Loucy (cell line): Measurements from ENCODE around the gene BCL2L13.

ENCODE experiments used
- H2AFZ ChIP-seq: fragments of 200-600 bp; sonication (generic); 2 replicates; pipeline ENCODE4 v1.6.0; 2016; ENCODE audit warnings: antibody characterized with exemption, mild to moderate bottlenecking, low read length, moderate library complexity
- H3F3A ChIP-seq: fragments of 200-600 bp; 2 replicates; pipeline ENCODE4 v1.6.0; 2016; ENCODE audit warnings: antibody characterized with exemption, low read depth, mild to moderate bottlenecking
- H3K27me3 ChIP-seq: fragments of 200-600 bp; sonication (generic); 2 replicates; pipeline ENCODE4 v1.6.1; 2014; ENCODE audit warnings: low read length, mild to moderate bottlenecking; ENCODE audit not compliant: insufficient read depth, poor library complexity, severe bottlenecking
- H3K36me3 ChIP-seq: fragments of 200-600 bp; sonication (generic); 2 replicates; pipeline ENCODE4 v1.6.1; 2016; ENCODE audit warnings: low read length; ENCODE audit not compliant: insufficient read depth
- H3K4me1 ChIP-seq: fragments of 200-600 bp; sonication (generic); 2 replicates; pipeline ENCODE4 v1.5.1; 2014; ENCODE audit warnings: low read length, mild to moderate bottlenecking; ENCODE audit not compliant: insufficient read depth, poor library complexity, severe bottlenecking
- H3K4me2 ChIP-seq: fragments of 200-600 bp; sonication (generic); 2 replicates; pipeline ENCODE4 v1.6.0; 2014; ENCODE audit warnings: antibody characterized with exemption, low read length, low read depth, mild to moderate bottlenecking; ENCODE audit not compliant: poor library complexity, severe bottlenecking
- H3K4me3 ChIP-seq: fragments of 200-600 bp; sonication (generic); 2 replicates; pipeline ENCODE4 v1.5.1; 2014; ENCODE audit warnings: low read length, mild to moderate bottlenecking, mixed read lengths; ENCODE audit not compliant: poor library complexity, severe bottlenecking
- H3K79me2 ChIP-seq: fragments of 200-600 bp; sonication (generic); 2 replicates; pipeline ENCODE4 v1.6.1; 2014; ENCODE audit warnings: low read length; ENCODE audit not compliant: insufficient read depth
- H3K9ac ChIP-seq: fragments of 200-600 bp; sonication (generic); 2 replicates; pipeline ENCODE4 v1.6.0; 2014; ENCODE audit warnings: mild to moderate bottlenecking, low read depth, low read length, moderate library complexity; ENCODE audit not compliant: poor library complexity, severe bottlenecking
- H3K9me2 ChIP-seq: fragments of 200-600 bp; sonication (generic); replicated peaks from 2 replicates; pipeline ENCODE4 v1.6.1; 2016; ENCODE audit warnings: low read depth, low read length, mixed read lengths
- H3K9me3 ChIP-seq: fragments of 200-600 bp; sonication (generic); 2 replicates; pipeline ENCODE4 v1.6.1; 2014; ENCODE audit warnings: mild to moderate bottlenecking, antibody characterized with exemption, low read length, low read depth; ENCODE audit not compliant: insufficient read depth
- H4K20me1 ChIP-seq: fragments of 200-600 bp; sonication (generic); 2 replicates; pipeline ENCODE4 v1.6.0; 2014; ENCODE audit warnings: antibody characterized with exemption, low read length, mild to moderate bottlenecking; ENCODE audit not compliant: insufficient read depth, poor library complexity, severe bottlenecking
- EZH2phosphoT487 ChIP-seq: fragments of 200-600 bp; IDR thresholded peaks from 2 replicates; pipeline ENCODE4 v1.6.1; 2018; ENCODE audit warnings: antibody characterized with exemption, mild to moderate bottlenecking, moderate library complexity, borderline replicate concordance
- TF ChIP-seq, protein P1 (sequence below): fragments of 200-600 bp; sonication (generic); conservative IDR thresholded peaks from 2 replicates; pipeline ENCODE4 v1.5.1; 2014; ENCODE audit warnings: mild to moderate bottlenecking, antibody characterized with exemption, low read length

The BCL2L13 gene

DNA sequence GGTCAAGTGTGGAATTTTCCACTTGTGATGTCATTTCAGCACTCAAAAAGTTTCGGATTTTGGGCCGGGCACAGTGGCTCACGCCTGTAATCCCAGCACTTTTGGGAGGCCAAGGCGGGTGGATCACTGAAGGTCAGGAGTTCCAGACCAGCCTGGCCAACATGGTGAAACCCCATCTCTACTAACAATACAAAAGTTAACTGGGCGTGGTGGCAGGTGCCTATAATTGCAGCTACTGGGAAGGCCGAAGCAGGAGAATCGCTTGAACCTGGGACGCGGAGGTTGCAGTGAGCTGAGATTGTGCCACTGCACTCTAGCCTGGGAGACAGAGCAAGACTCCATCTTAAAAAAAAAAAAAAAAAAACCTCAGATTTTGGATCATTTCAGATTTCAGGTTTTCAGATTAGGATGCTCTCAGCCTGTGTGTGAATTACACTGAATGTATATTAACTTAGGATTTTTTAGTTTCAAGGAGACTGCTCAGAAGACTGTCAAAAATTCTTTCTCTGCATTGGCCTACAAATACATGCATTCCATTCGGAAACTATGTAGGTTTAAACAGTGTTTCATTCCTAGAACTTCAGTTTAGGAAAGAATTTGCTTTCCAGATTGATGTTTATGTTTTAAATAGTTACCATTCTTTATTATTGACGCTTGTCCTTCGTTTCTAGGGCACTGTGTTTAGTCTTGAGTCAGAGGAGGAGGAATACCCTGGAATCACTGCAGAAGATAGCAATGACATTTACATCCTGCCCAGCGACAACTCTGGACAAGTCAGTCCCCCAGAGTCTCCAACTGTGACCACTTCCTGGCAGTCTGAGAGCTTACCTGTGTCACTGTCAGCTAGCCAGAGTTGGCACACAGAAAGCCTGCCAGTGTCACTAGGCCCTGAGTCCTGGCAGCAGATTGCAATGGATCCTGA is 87.7 kb downstream of the BCL2L13 start:
- Histone ChIP-seq H3K9me2 (no peaks in the 10 kb centered on the region), H3K79me2 (no peaks in the 10 kb centered on the region), H3K4me3 (peak overlapping the region; percentile 30), H3F3A (no peaks in the 10 kb centered on the region), H2AFZ (peak overlapping the region; percentile 24; the same call in 1 of the 2 replicates), H3K27me3 (no peaks in the 10 kb centered on the region), H3K9ac (peak overlapping the region; percentile 37), H3K36me3 (peaks cover 4% of the 10 kb centered on the region; the same call in 1 of the 2 replicates), H3K4me1 (peaks cover 22% of the 10 kb centered on the region), H3K9me3 (no peaks in the 10 kb centered on the region), H3K4me2 (peak overlapping the region; percentile 55), H4K20me1 (no peaks in the 10 kb centered on the region)
- TF ChIP-seq, protein P1, sequence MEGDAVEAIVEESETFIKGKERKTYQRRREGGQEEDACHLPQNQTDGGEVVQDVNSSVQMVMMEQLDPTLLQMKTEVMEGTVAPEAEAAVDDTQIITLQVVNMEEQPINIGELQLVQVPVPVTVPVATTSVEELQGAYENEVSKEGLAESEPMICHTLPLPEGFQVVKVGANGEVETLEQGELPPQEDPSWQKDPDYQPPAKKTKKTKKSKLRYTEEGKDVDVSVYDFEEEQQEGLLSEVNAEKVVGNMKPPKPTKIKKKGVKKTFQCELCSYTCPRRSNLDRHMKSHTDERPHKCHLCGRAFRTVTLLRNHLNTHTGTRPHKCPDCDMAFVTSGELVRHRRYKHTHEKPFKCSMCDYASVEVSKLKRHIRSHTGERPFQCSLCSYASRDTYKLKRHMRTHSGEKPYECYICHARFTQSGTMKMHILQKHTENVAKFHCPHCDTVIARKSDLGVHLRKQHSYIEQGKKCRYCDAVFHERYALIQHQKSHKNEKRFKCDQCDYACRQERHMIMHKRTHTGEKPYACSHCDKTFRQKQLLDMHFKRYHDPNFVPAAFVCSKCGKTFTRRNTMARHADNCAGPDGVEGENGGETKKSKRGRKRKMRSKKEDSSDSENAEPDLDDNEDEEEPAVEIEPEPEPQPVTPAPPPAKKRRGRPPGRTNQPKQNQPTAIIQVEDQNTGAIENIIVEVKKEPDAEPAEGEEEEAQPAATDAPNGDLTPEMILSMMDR, result no peak
- TF ChIP-seq EZH2phosphoT487, result no peak

DNA sequence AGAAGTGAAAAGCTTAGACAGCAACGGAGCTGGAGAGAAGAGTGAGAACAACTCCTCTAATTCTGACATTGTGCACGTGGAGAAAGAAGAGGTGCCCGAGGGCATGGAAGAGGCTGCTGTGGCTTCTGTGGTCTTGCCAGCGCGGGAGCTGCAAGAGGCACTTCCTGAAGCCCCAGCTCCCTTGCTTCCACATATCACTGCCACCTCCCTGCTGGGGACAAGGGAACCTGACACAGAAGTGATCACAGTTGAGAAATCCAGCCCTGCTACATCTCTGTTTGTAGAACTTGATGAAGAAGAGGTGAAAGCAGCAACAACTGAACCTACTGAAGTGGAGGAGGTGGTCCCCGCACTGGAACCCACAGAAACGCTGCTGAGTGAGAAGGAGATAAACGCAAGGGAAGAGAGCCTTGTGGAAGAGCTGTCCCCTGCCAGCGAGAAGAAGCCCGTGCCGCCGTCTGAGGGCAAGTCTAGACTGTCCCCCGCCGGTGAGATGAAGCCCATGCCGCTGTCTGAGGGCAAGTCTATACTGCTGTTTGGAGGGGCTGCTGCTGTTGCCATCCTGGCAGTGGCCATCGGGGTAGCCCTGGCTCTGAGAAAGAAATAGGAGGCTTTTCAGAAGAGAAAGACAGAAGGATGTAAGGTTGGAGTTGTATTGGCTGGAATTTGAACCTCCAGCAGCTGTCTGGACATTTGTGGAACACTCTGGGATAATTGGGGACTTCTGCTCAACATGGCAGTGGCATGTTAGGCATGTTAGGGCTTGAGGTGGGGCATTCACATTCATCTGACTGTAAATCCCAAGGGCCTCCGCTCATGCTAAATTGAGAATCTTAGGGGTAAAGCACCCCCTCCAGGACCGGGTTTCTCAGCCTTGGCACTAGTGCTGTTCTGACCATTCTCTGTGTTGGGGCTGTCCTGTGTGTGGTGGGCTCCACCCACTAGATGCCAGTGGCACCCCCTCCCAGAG is 88.7 kb downstream of the BCL2L13 start:
- no peak for TF ChIP-seq EZH2phosphoT487
- TF ChIP-seq, protein P1, result 0 out of 2 replicates have a peak, but pooled peaks have one; percentile 10
- Histone ChIP-seq H3K27me3 (no peaks in the 10 kb centered on the region), H3K4me2 (peak overlapping the region; percentile 55), H2AFZ (peak overlapping the region; percentile 24; the same call in 1 of the 2 replicates), H3K79me2 (no peaks in the 10 kb centered on the region), H3K36me3 (peaks cover 12% of the 10 kb centered on the region; the same call in 1 of the 2 replicates), H3F3A (no peaks in the 10 kb centered on the region), H3K9me2 (no peaks in the 10 kb centered on the region), H3K4me3 (peak overlapping the region; percentile 30), H4K20me1 (no peaks in the 10 kb centered on the region), H3K9ac (peak overlapping the region; percentile 37), H3K9me3 (no peaks in the 10 kb centered on the region), H3K4me1 (peaks cover 22% of the 10 kb centered on the region)

DNA sequence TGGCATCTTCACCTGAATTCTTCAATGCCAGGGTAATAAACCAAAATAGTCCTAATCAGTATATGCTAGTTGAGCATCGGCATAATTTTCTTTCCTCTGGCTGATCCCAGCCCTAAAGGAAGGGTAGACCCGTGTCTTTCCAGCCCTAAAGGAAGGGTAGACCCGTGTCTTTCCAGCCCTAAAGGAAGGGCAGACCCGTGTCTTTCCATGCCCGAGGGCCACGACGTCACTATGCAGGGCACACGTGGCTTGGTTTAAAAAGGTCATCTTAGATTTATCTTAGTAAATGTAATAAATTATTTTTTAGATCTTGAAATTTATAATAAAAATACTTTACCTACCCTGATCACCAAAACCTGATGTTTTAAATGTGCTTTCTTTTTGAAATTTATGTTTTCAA is 90.2 kb downstream of the BCL2L13 start:
- peaks cover 3% of the 10 kb centered on the region; the same call in 1 of the 2 replicates for H3F3A ChIP-seq
- H3K4me3 ChIP-seq, result no peak overlapping the region
- no peaks in the 10 kb centered on the region for H3K27me3 ChIP-seq
- no peak overlapping the region for H3K9ac ChIP-seq
- H2AFZ ChIP-seq, result no peak overlapping the region
- peaks cover 37% of the 10 kb centered on the region for H3K4me1 ChIP-seq
- no peaks in the 10 kb centered on the region for H3K9me3 ChIP-seq
- no peaks in the 10 kb centered on the region for H3K9me2 ChIP-seq
- H4K20me1 ChIP-seq, result no peaks in the 10 kb centered on the region
- peaks cover 28% of the 10 kb centered on the region; the same call in 1 of the 2 replicates for H3K36me3 ChIP-seq
- no peaks in the 10 kb centered on the region for H3K79me2 ChIP-seq
- TF ChIP-seq, protein P1, result no peak
- TF ChIP-seq EZH2phosphoT487, result no peak
- H3K4me2 ChIP-seq, result no peak overlapping the region
